ENCODE results near the gene CREB3L2.

DNA sequence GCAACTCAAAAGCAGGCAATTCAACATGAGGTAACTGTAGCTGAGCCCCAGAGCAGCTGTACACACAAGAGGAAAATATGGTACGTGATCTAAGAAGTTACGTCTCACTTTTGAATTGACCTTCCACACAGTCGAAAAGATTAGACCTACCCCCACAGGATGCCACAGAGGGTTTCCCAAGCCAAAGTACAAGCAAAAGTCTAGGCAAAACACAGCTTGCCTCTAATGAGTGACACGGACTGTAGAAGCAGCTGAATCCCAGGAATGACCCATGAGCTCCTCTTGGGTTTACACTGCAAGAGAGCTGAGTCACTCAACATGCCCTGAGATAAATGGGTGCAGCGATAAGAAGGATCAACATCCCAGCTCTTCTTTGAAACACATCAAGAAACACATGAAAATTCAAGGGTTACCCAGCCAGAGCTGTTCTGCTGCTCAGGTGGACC is 9.8 kb downstream of the CREB3L2 start:
- TF ChIP-seq, protein P1, sequence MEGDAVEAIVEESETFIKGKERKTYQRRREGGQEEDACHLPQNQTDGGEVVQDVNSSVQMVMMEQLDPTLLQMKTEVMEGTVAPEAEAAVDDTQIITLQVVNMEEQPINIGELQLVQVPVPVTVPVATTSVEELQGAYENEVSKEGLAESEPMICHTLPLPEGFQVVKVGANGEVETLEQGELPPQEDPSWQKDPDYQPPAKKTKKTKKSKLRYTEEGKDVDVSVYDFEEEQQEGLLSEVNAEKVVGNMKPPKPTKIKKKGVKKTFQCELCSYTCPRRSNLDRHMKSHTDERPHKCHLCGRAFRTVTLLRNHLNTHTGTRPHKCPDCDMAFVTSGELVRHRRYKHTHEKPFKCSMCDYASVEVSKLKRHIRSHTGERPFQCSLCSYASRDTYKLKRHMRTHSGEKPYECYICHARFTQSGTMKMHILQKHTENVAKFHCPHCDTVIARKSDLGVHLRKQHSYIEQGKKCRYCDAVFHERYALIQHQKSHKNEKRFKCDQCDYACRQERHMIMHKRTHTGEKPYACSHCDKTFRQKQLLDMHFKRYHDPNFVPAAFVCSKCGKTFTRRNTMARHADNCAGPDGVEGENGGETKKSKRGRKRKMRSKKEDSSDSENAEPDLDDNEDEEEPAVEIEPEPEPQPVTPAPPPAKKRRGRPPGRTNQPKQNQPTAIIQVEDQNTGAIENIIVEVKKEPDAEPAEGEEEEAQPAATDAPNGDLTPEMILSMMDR (IDR thresholded peaks at IDR 0.05 in 4 of 5, conservative IDR thresholded peaks at IDR 0.05 in 1 of 5): no peak
- no peak for TF ChIP-seq POLR2A (IDR thresholded peaks at IDR 0.05)
